Measurements from ENCODE around the gene POLR2C. TPM values are rescaled to one million over a fixed set of nuclear protein-coding genes. Genes with fewer than 3 reads are reported as not detected.

Gene POLR2C
- total RNA-seq, 1 donor from 2014 or later = 47.6 TPM

- H3K27ac ChIP-seq (replicated peaks) = no peak overlapping the region
- no peak for DNase-seq
- H3K4me3 ChIP-seq = no peak overlapping the region
- H3K36me3 ChIP-seq = peaks cover 20% of the 10 kb centered on the region
- intact Hi-C loops (cut with micrococcal nuclease) = no loop called here
- H3K9me3 ChIP-seq (replicated peaks) = no peaks in the 10 kb centered on the region
- peaks cover 57% of the 10 kb centered on the region for H3K4me1 ChIP-seq
- H3K27me3 ChIP-seq (ENCODE audit: low read depth) = no peaks in the 10 kb centered on the region
- TF ChIP-seq CTCF (IDR thresholded peaks at IDR 0.05; ENCODE audit: borderline replicate concordance) = no peak
Observed at GRCh38 chr16:57477531-57478202, 15.2 kb downstream of the POLR2C start.

- intact Hi-C loops (cut with micrococcal nuclease) = no loop called here
- H3K27ac ChIP-seq (replicated peaks) = peak overlapping the region; percentile 77
- no peak for DNase-seq
Observed at GRCh38 chr16:57478396-57479204, 16.1 kb downstream of the POLR2C start.

GRCh38 chr16:57479205-57479975 lies 16.9 kb downstream of the POLR2C start:
- Histone ChIP-seq H3K27ac (replicated peaks) (peak overlapping the region; percentile 77), H3K4me3 (peak overlapping the region; percentile 69), H3K27me3 (ENCODE audit: low read depth) (no peaks in the 10 kb centered on the region), H3K4me1 (peaks cover 54% of the 10 kb centered on the region), H3K36me3 (peaks cover 4% of the 10 kb centered on the region), H3K9me3 (replicated peaks) (no peaks in the 10 kb centered on the region)
- intact Hi-C loops (cut with micrococcal nuclease) = no loop called here
- TF ChIP-seq CTCF (IDR thresholded peaks at IDR 0.05; ENCODE audit: borderline replicate concordance) = no peak
- peak; percentile 58 for DNase-seq

More at GRCh38 chr16:57478396-57479204, 16.1 kb downstream of the POLR2C start:
- H3K9me3 ChIP-seq (replicated peaks) = no peaks in the 10 kb centered on the region
- H3K4me1 ChIP-seq = peaks cover 52% of the 10 kb centered on the region
- H3K4me3 ChIP-seq = peak overlapping the region; percentile 69
- peaks cover 11% of the 10 kb centered on the region for H3K36me3 ChIP-seq
- no peaks in the 10 kb centered on the region for H3K27me3 ChIP-seq (ENCODE audit: low read depth)
- TF ChIP-seq CTCF (IDR thresholded peaks at IDR 0.05; ENCODE audit: borderline replicate concordance) = no peak

DNA sequence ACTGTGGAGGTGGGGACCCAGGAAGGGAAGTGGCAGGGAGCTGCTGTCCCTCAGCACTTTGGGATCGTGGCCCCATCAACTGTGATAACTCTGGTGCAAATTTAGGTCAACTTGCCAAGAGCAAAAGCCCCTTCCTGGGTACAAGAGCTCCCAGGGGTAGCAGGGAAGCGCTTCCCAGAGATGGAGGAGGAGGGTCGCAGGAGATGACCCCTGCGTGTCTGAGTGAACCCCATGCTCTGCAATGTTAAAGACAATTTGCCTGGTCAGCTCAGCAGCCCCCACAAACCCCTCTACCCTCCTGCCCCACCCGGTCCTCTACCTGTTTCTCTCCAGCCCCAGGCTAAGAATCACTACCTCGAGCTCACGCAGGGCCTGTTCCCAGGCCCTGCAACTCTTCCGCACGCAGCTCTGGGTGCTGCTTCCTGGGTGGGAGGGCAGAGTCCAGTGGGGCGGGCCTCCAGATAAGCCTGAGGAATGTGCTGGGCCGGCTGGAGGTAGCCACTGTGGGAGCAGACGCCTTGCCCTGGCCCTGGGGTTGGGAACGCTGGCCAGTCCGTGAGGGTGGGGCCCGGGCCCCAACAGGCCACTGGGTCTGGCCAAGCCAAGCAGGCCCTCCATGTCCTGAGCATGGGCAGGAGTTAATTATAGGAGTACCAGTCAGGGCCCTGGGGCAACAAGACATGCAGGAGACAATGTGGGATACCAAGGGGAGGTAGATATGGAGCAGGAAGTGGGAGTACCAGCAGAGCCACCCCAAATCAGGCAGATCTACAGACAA lies 17.7 kb downstream of the POLR2C start:
- Histone ChIP-seq H3K27ac (replicated peaks) (peak overlapping the region; percentile 77), H3K4me1 (peaks cover 62% of the 10 kb centered on the region), H3K4me3 (peak overlapping the region; percentile 69), H3K36me3 (no peaks in the 10 kb centered on the region), H3K9me3 (replicated peaks) (no peaks in the 10 kb centered on the region), H3K27me3 (ENCODE audit: low read depth) (no peaks in the 10 kb centered on the region)
- intact Hi-C loops (cut with micrococcal nuclease) = no loop called here
- DNase-seq = peak; percentile 63
- no peak for TF ChIP-seq CTCF (IDR thresholded peaks at IDR 0.05; ENCODE audit: borderline replicate concordance)

Data from left ventricle myocardium inferior (tissue), 1 donor.